Measurements from ENCODE around the gene CEP290.

The CEP290 gene, protein sequence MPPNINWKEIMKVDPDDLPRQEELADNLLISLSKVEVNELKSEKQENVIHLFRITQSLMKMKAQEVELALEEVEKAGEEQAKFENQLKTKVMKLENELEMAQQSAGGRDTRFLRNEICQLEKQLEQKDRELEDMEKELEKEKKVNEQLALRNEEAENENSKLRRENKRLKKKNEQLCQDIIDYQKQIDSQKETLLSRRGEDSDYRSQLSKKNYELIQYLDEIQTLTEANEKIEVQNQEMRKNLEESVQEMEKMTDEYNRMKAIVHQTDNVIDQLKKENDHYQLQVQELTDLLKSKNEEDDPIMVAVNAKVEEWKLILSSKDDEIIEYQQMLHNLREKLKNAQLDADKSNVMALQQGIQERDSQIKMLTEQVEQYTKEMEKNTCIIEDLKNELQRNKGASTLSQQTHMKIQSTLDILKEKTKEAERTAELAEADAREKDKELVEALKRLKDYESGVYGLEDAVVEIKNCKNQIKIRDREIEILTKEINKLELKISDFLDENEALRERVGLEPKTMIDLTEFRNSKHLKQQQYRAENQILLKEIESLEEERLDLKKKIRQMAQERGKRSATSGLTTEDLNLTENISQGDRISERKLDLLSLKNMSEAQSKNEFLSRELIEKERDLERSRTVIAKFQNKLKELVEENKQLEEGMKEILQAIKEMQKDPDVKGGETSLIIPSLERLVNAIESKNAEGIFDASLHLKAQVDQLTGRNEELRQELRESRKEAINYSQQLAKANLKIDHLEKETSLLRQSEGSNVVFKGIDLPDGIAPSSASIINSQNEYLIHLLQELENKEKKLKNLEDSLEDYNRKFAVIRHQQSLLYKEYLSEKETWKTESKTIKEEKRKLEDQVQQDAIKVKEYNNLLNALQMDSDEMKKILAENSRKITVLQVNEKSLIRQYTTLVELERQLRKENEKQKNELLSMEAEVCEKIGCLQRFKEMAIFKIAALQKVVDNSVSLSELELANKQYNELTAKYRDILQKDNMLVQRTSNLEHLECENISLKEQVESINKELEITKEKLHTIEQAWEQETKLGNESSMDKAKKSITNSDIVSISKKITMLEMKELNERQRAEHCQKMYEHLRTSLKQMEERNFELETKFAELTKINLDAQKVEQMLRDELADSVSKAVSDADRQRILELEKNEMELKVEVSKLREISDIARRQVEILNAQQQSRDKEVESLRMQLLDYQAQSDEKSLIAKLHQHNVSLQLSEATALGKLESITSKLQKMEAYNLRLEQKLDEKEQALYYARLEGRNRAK (N-terminal part only)

DNA sequence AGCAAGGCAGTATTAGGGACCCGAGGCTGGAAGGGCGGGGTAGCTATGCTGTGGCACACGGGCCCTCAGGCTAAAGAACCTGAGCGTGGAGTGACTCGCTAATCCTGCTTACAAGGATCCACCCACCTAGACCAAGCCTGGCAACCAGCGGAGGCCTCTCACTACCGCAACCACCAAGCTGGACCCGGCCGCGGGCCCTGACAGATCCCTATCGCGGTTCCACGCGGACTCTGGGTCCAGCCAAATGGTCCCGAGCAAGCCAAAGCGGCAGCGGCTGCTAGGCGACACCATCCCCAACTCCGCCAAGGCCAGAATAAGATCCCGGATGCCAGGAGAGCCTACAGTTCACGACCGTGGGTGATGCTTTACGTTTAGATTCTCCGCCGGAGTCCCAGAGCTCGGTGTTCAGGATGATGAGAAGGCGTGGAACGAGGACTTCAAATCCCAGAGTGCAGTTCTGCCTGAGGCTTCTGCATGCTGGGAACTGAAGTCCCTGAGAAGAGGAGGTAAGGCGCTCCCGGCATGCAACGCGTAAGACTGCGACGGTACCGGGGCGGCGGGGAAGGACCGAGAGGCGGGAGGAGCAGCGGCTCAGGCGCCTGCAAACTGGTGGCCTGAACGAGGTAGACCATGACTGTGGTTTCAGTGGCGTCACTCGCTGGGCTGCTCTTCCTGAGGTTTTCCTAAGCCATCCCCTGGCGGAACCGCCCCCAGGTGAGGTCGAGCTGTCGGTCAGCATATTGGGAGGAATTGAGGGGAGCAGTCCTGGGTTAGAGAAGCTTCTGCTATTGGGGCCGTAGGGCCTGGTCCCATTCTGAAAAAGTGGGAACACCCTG is at the start of gene CEP290, which contains the start of gene TMTC3:
Gene CEP290 (minus strand): TSS at position 315 of the 836 bp plus-strand sequence. CDS start 781 bp downstream, outside the sequence.
Gene TMTC3 (plus strand): TSS at position 534 of the 836 bp plus-strand sequence. CDS start 6,009 bp downstream, outside the sequence.
- DNase-seq, result peak; percentile 95 to 99

DNA sequence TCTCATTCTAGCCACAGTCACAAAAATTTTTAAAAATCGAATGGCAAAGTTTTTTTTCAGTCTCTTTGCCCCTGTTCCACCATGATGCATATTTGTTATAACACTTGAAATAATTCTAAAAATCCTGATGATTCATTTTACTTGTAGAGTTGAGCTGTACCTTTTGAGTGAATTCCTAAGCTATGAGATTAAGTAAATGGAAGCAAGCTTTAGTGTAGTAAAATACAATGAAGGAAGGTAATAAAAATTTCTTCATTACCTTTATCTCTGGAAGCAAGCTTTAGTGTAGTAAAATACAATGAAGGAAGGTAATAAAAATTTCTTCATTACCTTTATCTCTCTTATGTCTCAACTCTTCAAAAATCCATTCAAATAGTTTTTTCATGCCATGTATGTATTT is 46.3 kb upstream of the CEP290 start:
- DNase-seq, result no peak

DNA sequence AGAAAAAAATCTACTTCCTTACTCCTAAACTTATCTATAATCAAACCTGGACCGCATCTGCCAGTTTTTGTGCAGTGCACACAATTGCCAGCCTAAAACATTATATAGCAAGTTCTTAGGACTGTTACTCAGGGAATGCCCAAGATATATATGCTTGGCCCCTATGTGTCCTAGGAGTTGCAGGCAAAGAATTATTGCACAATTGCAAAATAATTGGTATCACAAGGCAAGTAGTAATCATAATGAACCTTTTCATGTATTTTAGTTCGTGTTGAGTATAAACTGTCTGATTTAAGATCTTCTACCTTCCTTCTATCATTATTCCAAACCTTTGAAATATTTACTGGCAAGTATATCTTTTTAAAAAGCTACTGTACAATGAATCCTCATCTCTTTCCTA is 45.7 kb upstream of the CEP290 start:
- no peak for DNase-seq

DNA sequence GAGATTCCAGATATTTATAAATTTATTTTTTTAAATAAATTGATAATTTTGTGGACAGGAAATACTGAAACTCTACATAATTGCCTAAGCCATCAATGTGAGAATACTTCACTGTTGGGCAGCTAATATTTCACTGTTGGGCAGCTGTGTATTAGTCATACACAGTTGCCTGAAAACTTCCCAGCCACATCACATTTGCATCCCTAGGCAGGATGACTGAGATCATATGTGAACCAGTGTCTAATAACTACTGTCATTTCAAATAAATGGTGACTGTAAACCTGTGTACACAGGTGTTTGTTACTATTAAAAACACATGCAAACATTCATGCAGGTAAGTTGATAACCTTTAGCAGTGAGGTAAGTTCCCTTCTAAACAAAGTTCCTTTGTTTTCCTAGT is 44.1 kb upstream of the CEP290 start:
- peak; percentile 5 to 19 for DNase-seq

DNA sequence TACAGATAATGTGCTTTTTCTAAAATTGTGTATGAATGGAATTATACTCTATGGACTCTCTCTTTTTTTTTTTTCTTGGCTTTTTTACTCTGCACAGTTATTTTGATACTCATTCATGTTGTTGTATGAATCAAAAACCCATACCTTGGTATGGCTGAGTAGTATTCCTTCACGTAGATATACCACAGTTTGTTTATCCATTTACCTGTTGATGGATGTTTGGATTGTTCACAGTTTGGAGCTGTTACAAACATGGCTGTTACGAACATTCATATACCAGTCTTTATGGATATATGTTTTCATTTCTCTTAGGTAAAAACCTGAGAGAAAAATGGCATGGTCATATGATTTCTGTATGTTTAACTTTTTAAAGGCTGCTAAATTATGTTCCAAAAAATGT is 43.4 kb upstream of the CEP290 start:
- no peak for DNase-seq

DNA sequence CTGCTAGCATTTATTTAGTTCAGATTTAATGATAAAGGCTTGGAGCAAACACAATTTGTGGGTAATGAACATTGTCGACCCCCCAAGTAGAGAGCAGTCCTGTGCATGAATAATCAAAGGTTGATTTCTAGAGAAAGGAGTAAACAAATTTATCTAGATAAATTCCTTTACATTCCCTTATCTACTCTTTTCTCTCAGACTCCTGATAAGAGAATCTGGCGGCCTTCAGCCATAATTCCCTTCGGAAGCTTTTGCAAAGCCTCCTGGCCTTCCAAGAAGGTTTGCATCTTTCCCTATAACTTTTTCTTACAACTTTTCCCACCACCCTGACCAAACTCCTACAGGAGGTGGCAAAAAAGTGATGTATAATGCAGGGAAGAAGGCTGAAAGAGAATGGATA is 42.3 kb upstream of the CEP290 start:
- DNase-seq, result no peak

DNA sequence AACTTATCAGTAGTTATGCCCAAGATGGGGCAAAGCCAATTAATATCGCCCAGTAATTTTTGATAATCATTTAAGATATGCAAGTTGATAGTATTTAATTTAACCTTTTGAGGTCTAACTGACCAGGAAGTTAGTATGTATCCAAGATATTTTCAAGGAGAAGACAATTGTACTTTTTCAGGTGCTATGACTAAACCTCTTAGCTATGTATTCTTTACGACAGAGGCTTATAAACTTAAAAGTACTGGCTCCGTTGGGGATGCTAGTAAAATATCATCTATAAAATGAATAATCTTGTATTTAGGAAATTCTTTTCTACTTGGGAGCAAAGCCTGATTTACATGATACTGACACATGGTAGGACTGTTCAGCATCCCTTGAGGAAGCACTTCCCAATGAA is 40.5 kb upstream of the CEP290 start:
- no peak for DNase-seq

DNA sequence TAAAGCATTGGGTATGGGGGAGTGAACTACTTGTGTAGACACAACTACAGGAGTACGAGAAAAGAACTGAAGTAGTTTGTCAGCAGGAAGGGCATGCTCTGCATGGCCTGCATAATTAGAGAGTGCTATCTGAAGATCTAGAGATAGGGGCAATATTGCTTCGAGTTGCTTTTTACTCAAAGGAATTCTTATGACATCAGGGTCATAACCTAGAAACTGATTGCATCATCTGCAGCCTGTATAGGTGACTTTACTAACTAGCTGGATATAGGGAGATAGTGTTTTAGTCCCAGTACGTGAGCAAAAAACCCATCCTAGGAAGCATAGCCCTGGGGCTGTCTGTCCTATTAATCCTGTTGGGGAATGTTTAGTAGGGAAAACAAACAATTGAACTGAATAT is 40.0 kb upstream of the CEP290 start:
- DNase-seq, result no peak

DNA sequence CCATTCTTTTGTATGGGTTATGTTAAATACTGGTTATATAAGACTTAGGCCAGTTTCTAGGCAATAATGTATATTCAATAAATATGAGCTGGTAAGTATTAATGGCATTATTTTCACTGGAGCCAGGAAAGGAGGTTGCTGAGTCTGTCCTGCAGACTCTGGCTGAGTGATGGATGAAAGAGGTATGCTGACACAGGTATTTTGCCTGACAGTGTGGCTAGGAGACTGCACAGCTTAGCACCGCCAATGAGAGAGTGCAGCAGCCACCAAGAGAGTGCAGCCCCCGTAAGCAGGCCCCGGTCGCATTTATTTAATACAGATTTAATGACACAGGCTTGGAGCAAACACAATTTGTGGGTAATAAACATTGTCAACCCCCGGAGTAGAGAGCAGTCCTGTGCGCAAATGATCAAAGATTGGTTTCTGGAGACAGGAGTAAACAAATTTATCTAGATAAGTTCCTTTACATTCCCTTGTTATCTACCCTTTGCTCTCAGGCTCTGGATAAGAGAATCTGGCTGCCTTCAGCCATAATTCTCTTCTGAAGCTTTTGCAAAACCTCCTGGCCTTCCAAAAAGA is 37.6 kb upstream of the CEP290 start:
- DNase-seq, result no peak

DNA sequence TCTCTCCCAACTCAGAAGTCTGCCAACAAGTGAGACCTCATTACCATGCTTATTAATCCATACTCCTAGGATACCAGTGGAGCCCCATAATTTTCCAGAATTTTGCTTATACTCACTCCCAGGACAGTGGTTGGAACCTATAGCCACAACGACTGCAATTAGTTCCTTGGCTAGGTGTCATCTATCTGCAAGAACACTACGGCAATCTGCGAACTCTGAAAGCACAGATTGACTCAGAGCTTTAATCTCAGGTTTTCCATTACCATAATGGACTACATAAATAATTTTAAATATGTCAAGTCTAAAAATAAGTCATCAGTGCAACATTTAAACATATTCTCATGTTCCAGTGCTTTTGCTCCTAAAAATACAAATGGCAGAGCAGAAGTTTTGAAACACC is 33.7 kb upstream of the CEP290 start:
- DNase-seq, result no peak

DNA sequence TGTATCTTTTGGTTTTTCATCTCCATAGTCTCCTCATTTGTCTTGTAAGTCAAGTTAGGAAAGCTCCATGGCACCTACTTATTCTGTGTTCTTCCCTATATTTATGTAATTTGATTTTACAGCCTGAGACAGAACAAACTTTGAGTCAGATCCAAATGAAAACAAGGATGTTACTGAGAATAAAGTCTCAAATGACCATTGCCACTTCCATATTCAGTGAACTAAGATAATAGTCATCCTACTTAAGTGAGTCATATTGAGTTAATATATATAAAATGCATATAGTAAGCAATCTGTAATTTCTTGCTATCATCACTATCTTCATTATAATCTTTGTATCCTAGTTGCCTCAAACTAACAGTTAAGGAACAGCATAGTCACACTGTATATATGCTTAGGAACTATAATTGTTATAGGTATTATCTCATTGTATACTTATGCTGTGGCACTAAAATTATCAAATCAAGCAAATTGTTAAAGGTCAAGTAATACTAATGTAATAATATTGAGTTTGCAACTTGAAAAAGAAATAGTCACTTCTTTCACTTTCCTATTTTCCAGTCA is 31.0 kb upstream of the CEP290 start:
- no peak for DNase-seq

DNA sequence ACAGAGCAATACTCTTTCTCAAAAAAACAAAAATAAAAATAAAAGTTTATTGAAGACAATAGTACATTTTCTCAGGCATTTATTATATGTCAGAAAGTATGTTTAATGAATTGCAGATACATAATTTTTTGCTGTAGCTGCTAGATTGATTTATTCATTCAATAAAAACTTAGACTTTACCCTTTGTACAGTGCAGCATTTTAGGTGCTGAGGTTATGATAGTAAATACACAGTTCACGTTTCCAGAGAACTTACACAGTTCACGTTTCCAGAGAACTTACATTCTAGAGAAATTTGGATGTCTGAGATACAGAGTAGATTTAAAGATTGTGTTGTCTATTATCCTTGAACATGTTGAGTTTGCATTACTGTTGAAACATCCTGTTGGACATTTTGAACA is 25.5 kb upstream of the CEP290 start:
- no peak for DNase-seq

DNA sequence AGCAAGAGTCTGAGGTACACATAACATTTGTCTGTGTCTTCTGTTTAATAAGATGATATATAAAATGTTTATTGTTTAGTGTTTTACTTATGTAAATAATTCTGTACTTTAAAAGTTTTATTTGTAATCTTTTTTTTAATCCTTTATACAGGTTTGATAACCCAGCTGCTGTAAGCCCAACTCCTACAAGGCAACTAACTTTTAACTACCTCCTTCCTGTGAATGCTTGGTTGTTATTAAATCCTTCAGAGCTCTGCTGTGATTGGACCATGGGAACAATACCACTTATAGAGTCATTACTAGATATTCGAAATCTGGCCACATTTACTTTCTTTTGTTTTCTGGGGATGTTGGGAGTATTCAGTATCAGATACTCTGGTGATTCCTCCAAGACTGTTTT is 24.3 kb upstream of the CEP290 start:
- no peak for DNase-seq

DNA sequence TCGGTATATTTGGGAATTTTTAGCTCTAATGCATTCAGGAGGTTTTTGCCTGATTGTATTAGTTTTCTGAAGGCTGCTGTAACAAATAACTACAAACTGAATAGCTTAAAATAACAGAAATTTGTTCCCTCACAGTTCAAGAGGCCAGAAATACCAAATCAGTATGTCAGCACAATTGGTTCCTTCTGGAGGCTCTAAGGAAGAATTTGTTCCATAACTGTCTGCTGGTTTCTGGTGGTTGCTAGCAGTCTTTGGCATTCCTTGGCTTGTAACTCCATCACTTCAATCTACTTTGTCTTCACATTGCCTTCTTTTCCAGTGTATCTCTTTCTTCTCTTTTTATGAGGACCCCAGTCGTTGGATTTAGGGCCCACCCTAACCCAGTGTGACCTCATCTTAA is 21.5 kb upstream of the CEP290 start:
- no peak for DNase-seq

DNA sequence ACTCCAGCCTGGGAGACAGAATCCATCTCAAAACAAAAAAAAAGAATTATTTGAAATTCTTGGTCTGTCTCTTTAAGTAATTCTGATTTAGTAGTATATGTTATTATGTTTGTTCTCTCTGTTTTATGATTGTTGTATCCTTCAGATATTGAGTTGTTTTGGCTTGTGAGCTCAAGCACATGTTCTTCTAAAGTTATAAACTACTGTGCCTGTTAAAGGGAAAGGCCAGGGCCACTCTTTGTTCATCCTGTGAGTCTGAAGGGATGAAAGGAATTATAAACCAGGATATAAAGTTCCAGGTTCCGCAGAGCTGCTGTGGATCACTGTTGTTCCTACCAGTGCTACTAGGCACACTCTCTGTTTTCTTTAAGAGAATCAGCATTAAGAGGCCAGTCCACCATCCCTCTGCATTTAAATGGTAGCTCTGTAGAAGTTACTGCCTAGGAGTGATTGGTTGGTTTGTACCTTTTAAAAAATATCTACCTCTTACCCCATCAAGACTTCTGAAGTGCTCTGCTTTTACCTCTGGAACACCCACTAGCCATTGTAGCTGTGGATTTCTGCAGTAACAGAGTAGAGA is 14.3 kb upstream of the CEP290 start:
- DNase-seq, result no peak

DNA sequence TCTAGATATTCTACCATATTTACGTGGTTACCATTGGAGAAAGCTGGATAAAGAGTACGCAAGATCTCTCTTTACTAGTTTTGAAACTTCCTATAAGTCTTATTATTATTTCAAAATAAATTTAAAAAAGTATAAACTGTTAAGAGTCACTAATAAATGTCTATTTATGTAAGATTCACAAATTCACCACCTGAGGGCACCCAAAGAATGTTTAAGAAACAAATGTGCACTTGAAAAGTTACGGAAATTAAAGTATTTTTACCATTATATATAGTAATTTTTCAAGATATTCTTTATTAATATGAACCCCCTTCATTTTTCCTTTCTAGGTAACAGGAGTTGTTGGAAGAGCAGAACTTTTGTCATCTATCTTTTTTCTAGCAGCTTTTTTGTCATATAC is 12.1 kb upstream of the CEP290 start:
- DNase-seq, result peak in 1 of 2 donors; percentile 17

DNA sequence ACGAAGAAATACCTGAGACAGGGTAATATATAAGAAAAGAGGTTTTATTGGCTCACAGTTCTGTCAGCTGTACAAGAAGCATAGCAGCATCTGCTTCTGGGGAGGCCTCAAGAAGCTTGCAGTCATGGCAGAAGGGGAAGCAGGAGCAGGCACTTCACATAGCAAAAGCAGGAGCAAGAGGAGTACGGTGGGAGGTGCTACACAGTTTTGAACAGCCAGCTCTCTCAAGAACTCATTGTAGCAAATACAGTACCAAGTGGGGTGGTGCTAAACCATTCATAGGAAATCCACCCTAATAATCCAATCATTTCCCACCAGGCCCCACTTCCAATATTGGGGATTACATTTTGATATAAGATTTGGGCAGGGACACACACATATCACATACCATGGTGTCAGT is 8.2 kb upstream of the CEP290 start:
- no peak for DNase-seq

DNA sequence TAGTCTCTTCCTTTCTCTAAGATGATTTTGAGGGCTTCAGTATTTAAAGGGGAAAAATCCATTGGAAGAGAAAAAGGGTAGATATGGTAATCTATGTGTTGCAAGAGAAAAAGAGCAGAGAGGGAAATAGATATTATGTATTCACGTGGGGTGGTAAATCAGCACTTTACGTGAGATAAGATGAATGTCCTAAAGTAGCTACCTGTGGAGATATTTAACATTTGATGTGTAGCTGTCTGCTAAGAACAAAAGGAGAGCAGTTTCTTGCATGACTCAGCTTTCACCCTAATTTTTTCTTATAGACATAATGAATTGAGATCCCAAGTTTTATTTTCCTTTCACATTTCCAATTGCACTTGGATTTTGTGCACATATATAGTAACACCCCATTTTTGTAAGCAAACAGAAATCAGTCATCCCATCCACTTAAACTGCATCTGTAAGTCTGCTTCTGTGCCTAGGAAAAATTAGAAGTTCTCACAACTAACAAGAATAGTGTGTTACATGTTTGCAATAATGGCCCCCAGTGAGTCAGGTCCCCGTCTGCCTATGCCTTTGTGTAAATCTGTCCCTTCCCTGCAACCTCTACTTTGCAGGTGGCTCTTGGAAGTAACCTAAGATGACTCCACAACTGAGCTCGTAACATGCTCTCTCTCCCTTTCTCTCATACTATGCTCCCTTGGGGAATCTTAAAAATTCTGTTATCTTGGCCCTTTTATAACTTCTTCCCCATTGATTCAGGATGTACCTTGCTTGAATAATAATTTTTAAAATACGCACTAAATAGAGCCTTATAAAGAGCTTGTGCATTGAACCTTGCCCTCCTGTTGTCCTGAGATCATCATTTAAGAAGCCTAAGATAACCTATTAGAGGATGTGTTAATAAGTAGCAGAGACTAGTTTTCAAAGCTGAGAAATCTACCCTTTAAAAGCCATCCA is 3.9 kb upstream of the CEP290 start:
- DNase-seq, result no peak

DNA sequence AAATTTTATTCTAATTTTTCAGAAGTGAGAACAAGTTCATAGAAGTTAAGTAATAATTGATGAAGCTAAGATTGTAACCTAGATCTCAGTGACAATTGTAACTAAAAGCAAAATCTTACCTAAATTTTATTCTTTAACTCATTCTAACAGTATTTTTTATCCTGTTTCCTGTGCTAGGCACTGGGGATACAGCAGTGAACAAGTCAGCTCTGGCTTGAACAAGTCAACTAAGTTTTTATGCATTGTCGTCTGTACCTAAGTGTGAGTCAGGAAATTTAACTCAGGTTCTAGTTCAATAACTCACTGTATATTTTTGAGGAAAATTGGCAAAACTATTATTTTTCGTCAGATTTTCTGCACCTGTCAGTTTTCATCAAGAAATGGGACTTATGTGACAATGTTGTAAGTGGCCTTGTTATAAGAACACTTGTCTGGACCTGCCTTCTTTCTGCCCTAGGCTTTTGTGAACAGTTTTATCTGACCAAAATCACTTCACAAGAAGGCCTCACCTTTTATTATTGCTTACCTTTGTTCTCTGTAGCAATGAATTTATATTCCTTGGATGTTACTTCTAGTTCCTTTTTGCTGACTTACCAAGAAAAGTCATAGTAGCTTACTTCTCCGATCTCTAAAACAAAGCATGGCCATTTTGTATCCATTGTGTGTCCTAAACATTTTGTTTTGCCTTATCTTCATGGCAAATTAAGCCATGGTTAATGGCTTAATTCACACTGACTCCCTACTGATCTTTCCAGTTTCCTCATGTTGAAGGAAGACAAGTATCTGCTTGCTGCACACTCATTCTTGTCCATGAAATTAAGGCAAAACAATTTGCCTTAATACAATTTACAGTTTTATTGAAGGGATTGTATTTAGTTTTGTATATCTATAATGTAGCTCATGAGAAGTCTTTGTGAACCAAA is 2.9 kb upstream of the CEP290 start:
- DNase-seq, result no peak

Measured in inflammatory macrophage treated with lipopolysaccharide for 1 hour (primary cell).